Thyroid gland (tissue), 4 donors: ENCODE measurements around the gene AXL. TPM values are rescaled to one million over a fixed set of nuclear protein-coding genes. Genes with fewer than 3 reads are reported as not detected.
A peak's percentile ranks its signal among the peaks of the same experiment; 100 is the strongest.

Experiments used
- DNase-seq, 2 donors: peaks; one replicate each; pipeline ENCODE4 v3.0.0-alpha.2; 2019
- H3K27ac ChIP-seq, 3 donors: fragments of 200-600 bp; sonication (generic); 1 replicate in 2 of 3; 2 replicates in 1 of 3; pipeline ENCODE4 v1.5.1; 2016 to 2019; ENCODE audit warnings: mild to moderate bottlenecking in 1 of 3, moderate library complexity in 1 of 3
- H3K27me3 ChIP-seq: fragments of 200-600 bp; sonication (generic); one replicate; pipeline ENCODE4 v1.5.1; 2019
- H3K36me3 ChIP-seq, 2 donors: fragments of 200-600 bp; sonication (generic); one replicate each; pipeline ENCODE4 v1.5.1; 2016 to 2019
- H3K4me1 ChIP-seq, 2 donors: fragments of 200-600 bp; sonication (generic); one replicate each; pipeline ENCODE4 v1.5.1; 2017 to 2019
- H3K4me3 ChIP-seq, 3 donors: fragments of 200-600 bp; sonication (generic); replicated peaks in 1 of 3; 1 replicate in 2 of 3; 2 replicates in 1 of 3; pipeline ENCODE4 v1.5.1; 2016; ENCODE audit warnings: mild to moderate bottlenecking in 1 of 3
- H3K9me3 ChIP-seq: fragments of 200-600 bp; sonication (generic); one replicate; pipeline ENCODE4 v1.5.1; 2017
- POLR2A ChIP-seq, 2 donors: fragments of 450-650 bp; IDR thresholded peaks; one replicate each; pipeline ENCODE4 v1.6.1; 2017; ENCODE audit warnings: antibody characterized with exemption in 2 of 2, mild to moderate bottlenecking in 2 of 2, moderate library complexity in 1 of 2
- WGBS, 2 donors: methylation state at CpG; one replicate each; pipeline ENCODE4 v1.1.5; 2017; 5-methylcytosine and 5-hydroxymethylcytosine counted together
- intact Hi-C: fragments of 100-400 bp; cut with DNase I; formaldehyde crosslinking; loops from one replicate; pipeline ENCODE4 v1.15.1; 2023
- total RNA-seq, 4 donors: library from RNA; depleted of rRNA; stranded (reverse); fragments of >200 nt; gene quantifications; one replicate each; pipeline ENCODE4 v1.2.3, GENCODE V29; 2016
- TF ChIP-seq, protein P1 (sequence below), 6 experiments: fragments of 200-600 bp in 3 of 6; fragments of 450-650 bp in 3 of 6; sonication (generic) in 3 of 6; IDR thresholded peaks; one replicate each; pipeline ENCODE4 v1.5.1; 2016 to 2019; ENCODE audit warnings: antibody characterized with exemption in 6 of 6, mild to moderate bottlenecking in 2 of 6, inconsistent platforms in 1 of 6, moderate library complexity in 1 of 6

AXL gene
- total RNA-seq, 4 donors from 2014 or later, result 17.5 to 61.3 (median 35.4) TPM

DNA sequence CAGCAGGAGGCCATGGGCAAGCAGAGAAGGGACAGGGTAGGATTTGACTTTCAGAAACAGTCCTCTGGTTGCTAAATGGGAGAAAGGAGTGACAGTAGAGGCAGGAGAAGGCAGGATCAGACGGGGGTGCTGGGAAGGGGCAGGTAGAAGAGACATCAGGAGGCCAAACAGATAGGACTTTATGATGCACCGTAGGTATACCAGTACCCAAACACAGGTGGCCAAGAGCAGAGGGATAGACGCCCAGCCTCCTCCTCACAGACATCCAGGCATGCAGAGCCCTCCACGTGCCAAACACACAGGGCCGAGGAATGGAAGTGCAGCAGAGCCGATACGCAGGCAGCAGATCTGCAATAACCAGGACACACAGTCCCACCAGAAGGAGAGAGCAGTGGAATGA, 1.3 kb upstream of the AXL start:
- TF ChIP-seq POLR2A (IDR thresholded peaks at IDR 0.05), result no peak
- TF ChIP-seq, protein P1, sequence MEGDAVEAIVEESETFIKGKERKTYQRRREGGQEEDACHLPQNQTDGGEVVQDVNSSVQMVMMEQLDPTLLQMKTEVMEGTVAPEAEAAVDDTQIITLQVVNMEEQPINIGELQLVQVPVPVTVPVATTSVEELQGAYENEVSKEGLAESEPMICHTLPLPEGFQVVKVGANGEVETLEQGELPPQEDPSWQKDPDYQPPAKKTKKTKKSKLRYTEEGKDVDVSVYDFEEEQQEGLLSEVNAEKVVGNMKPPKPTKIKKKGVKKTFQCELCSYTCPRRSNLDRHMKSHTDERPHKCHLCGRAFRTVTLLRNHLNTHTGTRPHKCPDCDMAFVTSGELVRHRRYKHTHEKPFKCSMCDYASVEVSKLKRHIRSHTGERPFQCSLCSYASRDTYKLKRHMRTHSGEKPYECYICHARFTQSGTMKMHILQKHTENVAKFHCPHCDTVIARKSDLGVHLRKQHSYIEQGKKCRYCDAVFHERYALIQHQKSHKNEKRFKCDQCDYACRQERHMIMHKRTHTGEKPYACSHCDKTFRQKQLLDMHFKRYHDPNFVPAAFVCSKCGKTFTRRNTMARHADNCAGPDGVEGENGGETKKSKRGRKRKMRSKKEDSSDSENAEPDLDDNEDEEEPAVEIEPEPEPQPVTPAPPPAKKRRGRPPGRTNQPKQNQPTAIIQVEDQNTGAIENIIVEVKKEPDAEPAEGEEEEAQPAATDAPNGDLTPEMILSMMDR (IDR thresholded peaks at IDR 0.05), result no peak
- Histone ChIP-seq H3K36me3 (no peaks in the 10 kb centered on the region), H3K4me1 (no peaks in the 10 kb centered on the region), H3K9me3 (no peaks in the 10 kb centered on the region), H3K27me3 (no peaks in the 10 kb centered on the region), H3K27ac (no peak overlapping the region), H3K4me3 (no peak overlapping the region)
- no peak for DNase-seq
- intact Hi-C loops, result no loop called here
- WGBS, 2 donors, result 69 to 76% methylated on average over 4 to 7 of the region's 7 CpGs

DNA sequence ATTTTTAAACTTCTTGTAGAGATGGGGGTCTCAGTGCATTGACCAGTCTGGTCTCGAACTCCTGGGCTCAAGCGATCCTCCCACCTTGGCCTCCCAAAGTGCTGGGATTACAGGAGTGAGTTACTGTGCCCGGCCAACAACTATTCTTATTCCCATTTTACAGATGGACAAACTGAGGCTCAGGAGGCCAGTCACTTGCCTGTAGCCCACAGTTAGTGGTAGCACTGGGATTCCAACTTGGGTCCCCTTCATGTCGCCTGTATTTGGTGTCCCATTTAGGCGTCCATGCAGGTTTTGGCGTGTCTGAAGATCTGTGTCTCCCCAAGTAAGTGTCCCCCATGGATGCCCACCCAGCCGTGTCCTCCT, 791 bp upstream of the AXL start:
- intact Hi-C loops, result no loop called here
- Histone ChIP-seq H3K4me3 (no peak overlapping the region), H3K27ac (peak overlapping the region; percentile 17 to 89 (median 85)), H3K36me3 (no peaks in the 10 kb centered on the region), H3K27me3 (no peaks in the 10 kb centered on the region), H3K9me3 (no peaks in the 10 kb centered on the region), H3K4me1 (no peaks in the 10 kb centered on the region)
- no peak for TF ChIP-seq POLR2A (IDR thresholded peaks at IDR 0.05)
- TF ChIP-seq, protein P1 (IDR thresholded peaks at IDR 0.05), result no peak
- no peak for DNase-seq
- 56 to 78% methylated on average over 5 to 7 of the region's 7 CpGs for WGBS, 2 donors

DNA sequence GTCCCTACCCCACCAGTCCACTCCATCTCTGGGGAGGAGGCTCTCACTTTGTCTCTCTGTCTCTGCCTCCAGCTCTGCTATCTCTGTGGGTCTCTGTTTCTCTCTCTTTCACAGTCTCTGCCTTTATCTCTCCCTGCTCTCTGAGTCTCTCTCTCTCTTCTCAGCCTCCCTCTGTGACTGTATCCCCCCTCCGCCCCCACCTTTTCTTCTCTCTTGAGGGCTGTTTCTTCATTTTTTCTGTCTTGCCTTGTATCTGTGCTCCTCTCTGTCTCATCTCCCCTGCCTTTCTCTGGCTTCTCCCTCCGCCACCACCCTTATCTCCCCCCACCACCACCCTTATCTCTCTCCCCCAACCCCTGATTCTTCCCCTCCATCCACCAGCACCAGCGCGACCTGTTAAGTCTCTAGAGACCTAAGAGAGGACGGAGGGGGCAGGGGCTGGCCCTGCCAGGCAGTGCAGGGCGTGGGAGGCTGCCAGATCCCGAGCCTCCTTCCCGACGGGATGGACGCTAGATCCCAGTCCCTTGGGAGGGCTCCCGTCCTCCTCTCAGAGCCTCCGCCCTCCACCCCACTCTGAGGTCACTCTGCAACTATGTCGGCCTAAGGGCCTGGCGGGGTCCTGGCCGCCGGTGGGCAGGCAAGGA, 1.0 kb downstream of the AXL start:
- H3K27ac ChIP-seq, result peak overlapping the region; percentile 85 to 90 (median 89)
- TF ChIP-seq, protein P1 (IDR thresholded peaks at IDR 0.05), result no peak
- no peak for TF ChIP-seq POLR2A (IDR thresholded peaks at IDR 0.05)
- no peaks in the 10 kb centered on the region for H3K27me3 ChIP-seq
- no peaks in the 10 kb centered on the region for H3K4me1 ChIP-seq
- intact Hi-C loops, result no loop called here
- no peak for DNase-seq
- H3K36me3 ChIP-seq, result no peaks in the 10 kb centered on the region
- 33 to 40% methylated on average over 16 of the region's 16 CpGs for WGBS, 2 donors
- no peaks in the 10 kb centered on the region for H3K9me3 ChIP-seq
- H3K4me3 ChIP-seq, result peak overlapping the region in 1 of 3 donors; percentile 40

DNA sequence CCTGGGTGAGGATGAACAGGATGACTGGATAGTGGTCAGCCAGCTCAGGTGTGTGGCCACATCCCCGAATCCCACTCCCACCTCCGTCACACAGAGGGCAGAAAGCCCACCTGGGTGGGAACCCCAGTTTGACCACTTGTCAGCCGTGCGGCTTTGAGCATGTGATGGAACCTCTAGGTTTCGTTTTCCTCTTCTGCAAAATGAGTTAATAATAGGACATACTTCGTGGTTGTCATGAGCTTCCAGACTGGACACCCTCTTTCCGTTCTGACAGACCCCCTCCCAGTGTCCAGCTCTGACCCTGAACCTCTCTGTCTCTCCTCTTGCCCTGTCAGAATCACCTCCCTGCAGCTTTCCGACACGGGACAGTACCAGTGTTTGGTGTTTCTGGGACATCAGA, 1.8 kb downstream of the AXL start:
- DNase-seq, result no peak
- Histone ChIP-seq H3K27ac (peak overlapping the region in 2 of 3 donors; percentile 85 to 89), H3K9me3 (no peaks in the 10 kb centered on the region), H3K4me3 (peak overlapping the region in 1 of 3 donors; percentile 40), H3K36me3 (no peaks in the 10 kb centered on the region), H3K27me3 (no peaks in the 10 kb centered on the region), H3K4me1 (peaks cover 1 to 2% of the 10 kb centered on the region in 2 donors)
- no peak for TF ChIP-seq POLR2A (IDR thresholded peaks at IDR 0.05)
- TF ChIP-seq, protein P1 (IDR thresholded peaks at IDR 0.05), result no peak
- intact Hi-C loops, result no loop called here
- 76 to 84% methylated on average over 9 of the region's 9 CpGs for WGBS, 2 donors

DNA sequence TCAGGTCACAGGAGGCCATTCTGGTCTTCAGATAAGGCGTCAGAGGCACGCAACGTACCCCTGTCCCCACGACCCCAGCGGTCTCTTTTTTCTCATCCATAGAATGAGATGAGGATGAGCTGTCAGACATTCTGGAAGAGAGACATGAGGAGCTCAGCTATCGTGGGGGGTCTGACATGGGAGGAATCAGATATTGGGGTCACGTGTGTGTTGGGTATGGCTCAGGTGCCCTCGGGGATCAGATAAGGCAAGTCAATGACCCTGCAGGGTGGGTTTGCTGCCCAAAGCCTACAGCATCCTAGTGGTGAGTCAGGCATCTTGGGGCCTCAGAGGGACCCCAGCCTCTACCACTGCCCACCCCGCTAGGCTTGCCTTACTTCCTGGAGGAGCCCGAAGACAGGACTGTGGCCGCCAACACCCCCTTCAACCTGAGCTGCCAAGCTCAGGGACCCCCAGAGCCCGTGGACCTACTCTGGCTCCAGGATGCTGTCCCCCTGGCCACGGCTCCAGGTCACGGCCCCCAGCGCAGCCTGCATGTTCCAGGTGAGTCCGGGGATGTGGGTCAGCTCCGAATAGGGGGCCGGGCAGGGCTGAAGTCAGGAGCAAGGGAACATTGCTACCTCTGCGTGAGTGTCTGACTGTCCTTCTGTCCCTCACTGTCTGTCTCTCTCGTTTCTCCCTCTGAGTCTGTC, 2.6 kb downstream of the AXL start:
- WGBS, 2 donors, result 93 to 96% methylated on average over 15 to 20 of the region's 20 CpGs
- Histone ChIP-seq H3K27me3 (no peaks in the 10 kb centered on the region), H3K4me3 (no peak overlapping the region), H3K9me3 (no peaks in the 10 kb centered on the region), H3K27ac (no peak overlapping the region), H3K4me1 (peaks cover 8 to 9% of the 10 kb centered on the region in 2 donors), H3K36me3 (no peaks in the 10 kb centered on the region)
- TF ChIP-seq, protein P1 (IDR thresholded peaks at IDR 0.05), result no peak
- no peak for TF ChIP-seq POLR2A (IDR thresholded peaks at IDR 0.05)
- no peak for DNase-seq
- intact Hi-C loops, result no loop called here
